ENCODE data around the gene PPP5C. TPM values are rescaled to one million over a fixed set of nuclear protein-coding genes. Genes with fewer than 3 reads are reported as not detected.
A peak's percentile ranks its signal among the peaks of the same experiment; 100 is the strongest.

The PPP5C gene
- polyA plus RNA-seq, 3 donors: 9.9 to 76.3 (median 12.6) TPM

- H3K4me1 Mint-ChIP-seq: no peaks in the 10 kb centered on the region
- no peak overlapping the region for H3K4me3 Mint-ChIP-seq
- Histone ChIP-seq H3K27me3 (ENCODE audit: control insufficient read depth in 2 of 2, insufficient read depth in 2 of 2, low read length in 2 of 2) (no peaks in the 10 kb centered on the region), H3K4me1 (ENCODE audit: control insufficient read depth in 1 of 2, insufficient read depth in 2 of 2, low read length in 2 of 2) (no peaks in the 10 kb centered on the region), H3K9ac (ENCODE audit: insufficient read depth, low read length, poor library complexity, severe bottlenecking) (no peak overlapping the region), H3K79me2 (ENCODE audit: insufficient read depth, low read length) (no peaks in the 10 kb centered on the region), H2AFZ (ENCODE audit: insufficient read depth, low read depth, low read length, poor library complexity, severe bottlenecking) (no peak overlapping the region), H3K9me3 (replicated peaks in 1 of 2; ENCODE audit: control insufficient read depth in 1 of 2, insufficient read depth in 1 of 2, low read length in 2 of 2) (no peaks in the 10 kb centered on the region), H3K36me3 (replicated peaks in 1 of 2; ENCODE audit: control insufficient read depth in 1 of 2, insufficient read depth in 2 of 2, low read length in 2 of 2) (peaks cover 77 to 81% of the 10 kb centered on the region in 2 donors), H3K4me3 (replicated peaks in 1 of 3; ENCODE audit: low read depth in 2 of 3, low read length in 3 of 3) (no peak overlapping the region), H4K20me1 (ENCODE audit: insufficient read depth, low read length) (no peaks in the 10 kb centered on the region), H3K27ac (ENCODE audit: low read depth in 1 of 2, low read length in 2 of 2) (no peak overlapping the region), H3K4me2 (replicated peaks; ENCODE audit: extremely low read depth, low read length, poor library complexity, severe bottlenecking) (no peak overlapping the region)
- WGBS (ENCODE audit: insufficient coverage): 95% methylated on average over 20 of the region's 25 CpGs
- H3K27ac Mint-ChIP-seq: peak overlapping the region in 2 of 7 donors; percentile 37 to 64
- H3K36me3 Mint-ChIP-seq: peaks cover 77 to 79% of the 10 kb centered on the region in 2 donors
- DNase-seq: no peak
- H3K27me3 Mint-ChIP-seq (ENCODE audit: low read depth in 3 of 3): peaks cover 0 to 2% (median 1%) of the 10 kb centered on the region in 3 donors
- intact Hi-C loops (cut with micrococcal nuclease): no loop called here
- no peak for TF ChIP-seq CTCF (IDR thresholded peaks at IDR 0.05)
- H3K9me3 Mint-ChIP-seq: peaks cover 0 to 3% (median 0%) of the 10 kb centered on the region in 7 donors
Measured at GRCh38 chr19:46388311-46389095, 41.6 kb downstream of the PPP5C start.

GRCh38 chr19:46390121-46390858 lies 43.4 kb downstream of the PPP5C start:
- Histone ChIP-seq H3K27ac (ENCODE audit: low read depth in 1 of 2, low read length in 2 of 2) (no peak overlapping the region), H4K20me1 (ENCODE audit: insufficient read depth, low read length) (no peaks in the 10 kb centered on the region), H3K79me2 (ENCODE audit: insufficient read depth, low read length) (no peaks in the 10 kb centered on the region), H3K9me3 (replicated peaks in 1 of 2; ENCODE audit: control insufficient read depth in 1 of 2, insufficient read depth in 1 of 2, low read length in 2 of 2) (no peaks in the 10 kb centered on the region), H3K27me3 (ENCODE audit: control insufficient read depth in 2 of 2, insufficient read depth in 2 of 2, low read length in 2 of 2) (no peaks in the 10 kb centered on the region), H3K36me3 (replicated peaks in 1 of 2; ENCODE audit: control insufficient read depth in 1 of 2, insufficient read depth in 2 of 2, low read length in 2 of 2) (peaks cover 59 to 63% of the 10 kb centered on the region in 2 donors), H2AFZ (ENCODE audit: insufficient read depth, low read depth, low read length, poor library complexity, severe bottlenecking) (no peak overlapping the region), H3K4me1 (ENCODE audit: control insufficient read depth in 1 of 2, insufficient read depth in 2 of 2, low read length in 2 of 2) (no peaks in the 10 kb centered on the region), H3K4me3 (replicated peaks in 1 of 3; ENCODE audit: low read depth in 2 of 3, low read length in 3 of 3) (no peak overlapping the region), H3K4me2 (replicated peaks; ENCODE audit: extremely low read depth, low read length, poor library complexity, severe bottlenecking) (no peak overlapping the region), H3K9ac (ENCODE audit: insufficient read depth, low read length, poor library complexity, severe bottlenecking) (no peak overlapping the region)
- intact Hi-C loops (cut with micrococcal nuclease): no loop called here
- H3K36me3 Mint-ChIP-seq: peaks cover 60 to 62% of the 10 kb centered on the region in 2 donors
- H3K4me3 Mint-ChIP-seq: no peak overlapping the region
- no peak overlapping the region for H3K27ac Mint-ChIP-seq
- 93% methylated on average over 9 of the region's 16 CpGs for WGBS (ENCODE audit: insufficient coverage)
- peaks cover 0 to 3% (median 0%) of the 10 kb centered on the region in 7 donors for H3K9me3 Mint-ChIP-seq
- no peaks in the 10 kb centered on the region for H3K4me1 Mint-ChIP-seq
- no peak for TF ChIP-seq CTCF (IDR thresholded peaks at IDR 0.05)
- H3K27me3 Mint-ChIP-seq (ENCODE audit: low read depth in 3 of 3): peaks cover 0 to 1% (median under 1%) of the 10 kb centered on the region in 3 donors
- DNase-seq: no peak
